ENCODE data around the gene BORCS8. TPM values are rescaled to one million over a fixed set of nuclear protein-coding genes. Genes with fewer than 3 reads are reported as not detected.

Gene BORCS8
- total RNA-seq, 1 donor from 2014 or later, result 26.4 TPM

GRCh38 chr19:19234220-19234816 is 42.4 kb upstream of the BORCS8 start:
- Histone ChIP-seq H3K4me3 (ENCODE audit: low read depth, low read length) (no peak overlapping the region), H3K36me3 (ENCODE audit: control insufficient read depth, insufficient read depth, low read length) (no peaks in the 10 kb centered on the region), H3K27me3 (ENCODE audit: control insufficient read depth, insufficient read depth, low read length) (peaks cover 4% of the 10 kb centered on the region)
- TF ChIP-seq CTCF (IDR thresholded peaks at IDR 0.05; ENCODE audit: insufficient read depth, low read length, poor library complexity, severe bottlenecking), result no peak
- DNase-seq (ENCODE audit: low read depth), result no peak

- no peak for TF ChIP-seq CTCF (IDR thresholded peaks at IDR 0.05; ENCODE audit: insufficient read depth, low read length, poor library complexity, severe bottlenecking)
- DNase-seq (ENCODE audit: low read depth), result no peak
- Histone ChIP-seq H3K36me3 (ENCODE audit: control insufficient read depth, insufficient read depth, low read length) (no peaks in the 10 kb centered on the region), H3K4me3 (ENCODE audit: low read depth, low read length) (no peak overlapping the region), H3K27me3 (ENCODE audit: control insufficient read depth, insufficient read depth, low read length) (peaks cover 17% of the 10 kb centered on the region)
Measured at GRCh38 chr19:19232261-19232721, 40.3 kb upstream of the BORCS8 start.

- no peak for DNase-seq (ENCODE audit: low read depth)
- Histone ChIP-seq H3K4me3 (ENCODE audit: low read depth, low read length) (no peak overlapping the region), H3K27me3 (ENCODE audit: control insufficient read depth, insufficient read depth, low read length) (peaks cover 25% of the 10 kb centered on the region), H3K36me3 (ENCODE audit: control insufficient read depth, insufficient read depth, low read length) (no peaks in the 10 kb centered on the region)
- TF ChIP-seq CTCF (IDR thresholded peaks at IDR 0.05; ENCODE audit: insufficient read depth, low read length, poor library complexity, severe bottlenecking), result no peak
Measured at GRCh38 chr19:19230999-19231398, 39.0 kb upstream of the BORCS8 start.

GRCh38 chr19:19229701-19230100 is 37.7 kb upstream of the BORCS8 start:
- H3K4me3 ChIP-seq (ENCODE audit: low read depth, low read length), result no peak overlapping the region
- DNase-seq (ENCODE audit: low read depth), result no peak
- no peak for TF ChIP-seq CTCF (IDR thresholded peaks at IDR 0.05; ENCODE audit: insufficient read depth, low read length, poor library complexity, severe bottlenecking)
- H3K36me3 ChIP-seq (ENCODE audit: control insufficient read depth, insufficient read depth, low read length), result no peaks in the 10 kb centered on the region
- peaks cover 28% of the 10 kb centered on the region for H3K27me3 ChIP-seq (ENCODE audit: control insufficient read depth, insufficient read depth, low read length)

GRCh38 chr19:19227217-19227616 is 35.3 kb upstream of the BORCS8 start:
- H3K36me3 ChIP-seq (ENCODE audit: control insufficient read depth, insufficient read depth, low read length), result no peaks in the 10 kb centered on the region
- peaks cover 38% of the 10 kb centered on the region for H3K27me3 ChIP-seq (ENCODE audit: control insufficient read depth, insufficient read depth, low read length)
- no peak for DNase-seq (ENCODE audit: low read depth)
- no peak overlapping the region for H3K4me3 ChIP-seq (ENCODE audit: low read depth, low read length)
- no peak for TF ChIP-seq CTCF (IDR thresholded peaks at IDR 0.05; ENCODE audit: insufficient read depth, low read length, poor library complexity, severe bottlenecking)

- H3K4me3 ChIP-seq (ENCODE audit: low read depth, low read length), result no peak overlapping the region
- DNase-seq (ENCODE audit: low read depth), result no peak
- no peak for TF ChIP-seq CTCF (IDR thresholded peaks at IDR 0.05; ENCODE audit: insufficient read depth, low read length, poor library complexity, severe bottlenecking)
- no peaks in the 10 kb centered on the region for H3K36me3 ChIP-seq (ENCODE audit: control insufficient read depth, insufficient read depth, low read length)
- peaks cover 38% of the 10 kb centered on the region for H3K27me3 ChIP-seq (ENCODE audit: control insufficient read depth, insufficient read depth, low read length)
Measured at GRCh38 chr19:19226663-19227062, 34.7 kb upstream of the BORCS8 start.
